WTC11 (cell line): ENCODE data around the gene GLYAT. TPM values are rescaled to one million over a fixed set of nuclear protein-coding genes. Genes with fewer than 3 reads are reported as not detected.

Experiments used
- ATAC-seq: fragments of 200-7000 bp; cut with Tn5 transposase; 2 replicates; pipeline ENCODE4 v1.10.0; 2021; ENCODE audit warnings: mild to moderate bottlenecking, moderate library complexity
- CTCF ChIA-PET: fragments of 300-600 bp; sonication (Branson Sonifier 250); formaldehyde crosslinking; loops from one replicate; lab custom pipeline; 2021; ENCODE audit warnings: antibody characterized with exemption; lab: Charles Lee
- POLR2A ChIA-PET: fragments of 350-600 bp; sonication (Branson Sonifier 250); formaldehyde crosslinking; loops from one replicate; lab custom pipeline; 2021; ENCODE audit warnings: antibody characterized with exemption; lab: Charles Lee
- DNase-seq: peaks from one replicate; pipeline ENCODE4 v3.0.0; 2021; ENCODE audit warnings: low spot score
- H3K27ac Mint-ChIP-seq: 2 replicates; pipeline ENCODE4 v1.8.0; 2021; ENCODE audit warnings: mixed read lengths
- H3K27me3 Mint-ChIP-seq: 2 replicates; pipeline ENCODE4 v1.8.0; 2021; ENCODE audit warnings: low read depth, mild to moderate bottlenecking, moderate library complexity, mixed read lengths
- H3K36me3 Mint-ChIP-seq: 2 replicates; pipeline ENCODE4 v1.8.0; 2021; ENCODE audit warnings: mixed read lengths
- H3K4me1 Mint-ChIP-seq: 2 replicates; pipeline ENCODE4 v1.8.0; 2022; ENCODE audit warnings: mixed read lengths
- H3K4me3 Mint-ChIP-seq: 2 replicates; pipeline ENCODE4 v1.8.0; 2021; ENCODE audit warnings: mild to moderate bottlenecking, moderate library complexity, mixed read lengths
- H3K9me3 Mint-ChIP-seq: 2 replicates; pipeline ENCODE4 v1.8.0; 2021; ENCODE audit warnings: mixed read lengths
- CBFB ChIP-seq: sonication (generic); formaldehyde crosslinking; IDR thresholded peaks from 2 replicates; pipeline ENCODE4 v1.8.1; 2022; ENCODE audit warnings: mild to moderate bottlenecking, low read depth, missing genetic modification reagents
- E2F5 ChIP-seq: sonication (generic); formaldehyde crosslinking; IDR thresholded peaks from 2 replicates; pipeline ENCODE4 v1.8.1; 2022; ENCODE audit warnings: mild to moderate bottlenecking, moderate library complexity, missing genetic modification reagents
- ELF4 ChIP-seq: sonication (generic); formaldehyde crosslinking; IDR thresholded peaks from 2 replicates; pipeline ENCODE4 v1.8.1; 2022; ENCODE audit warnings: low read depth, mild to moderate bottlenecking, moderate library complexity, missing genetic modification reagents
- EMX1 ChIP-seq: fragments of 250-450 bp; sonication (Bioruptor Pico); IDR thresholded peaks from 2 replicates; pipeline ENCODE4 v1.8.0; 2021; ENCODE audit warnings: mild to moderate bottlenecking
- FOXP4 ChIP-seq: sonication (generic); formaldehyde crosslinking; IDR thresholded peaks from 2 replicates; pipeline ENCODE4 v1.8.0; 2022; ENCODE audit warnings: mild to moderate bottlenecking, missing genetic modification reagents
- GRHL2 ChIP-seq: fragments of 250-450 bp; sonication (Bioruptor Pico); IDR thresholded peaks from 2 replicates; pipeline ENCODE4 v1.8.0; 2022; ENCODE audit warnings: mild to moderate bottlenecking, moderate library complexity; ENCODE audit not compliant: insufficient replicate concordance, severe bottlenecking
- HMGA2 ChIP-seq: fragments of 250-450 bp; sonication (Bioruptor Pico); IDR thresholded peaks from 2 replicates; pipeline ENCODE4 v1.4.0; 2021; ENCODE audit warnings: mild to moderate bottlenecking, moderate library complexity
- MYBL2 ChIP-seq: sonication (generic); formaldehyde crosslinking; IDR thresholded peaks from 2 replicates; pipeline ENCODE4 v1.8.1; 2023; ENCODE audit warnings: mild to moderate bottlenecking, moderate library complexity, missing genetic modification reagents
- NFATC4 ChIP-seq: fragments of 250-450 bp; sonication (Bioruptor Pico); IDR thresholded peaks from 2 replicates; pipeline ENCODE4 v1.9.0; 2021; ENCODE audit warnings: mild to moderate bottlenecking
- NR1H2 ChIP-seq: sonication (generic); formaldehyde crosslinking; IDR thresholded peaks from 2 replicates; pipeline ENCODE4 v1.9.0; 2021; ENCODE audit warnings: mild to moderate bottlenecking, moderate library complexity, missing genetic modification reagents
- OVOL2 ChIP-seq: fragments of 250-450 bp; sonication (Bioruptor Pico); IDR thresholded peaks from 2 replicates; pipeline ENCODE4 v1.9.0; 2021; ENCODE audit warnings: mild to moderate bottlenecking, borderline replicate concordance
- PREB ChIP-seq: sonication (generic); formaldehyde crosslinking; IDR thresholded peaks from 2 replicates; pipeline ENCODE4 v1.8.1; 2022; ENCODE audit warnings: mild to moderate bottlenecking, missing genetic modification reagents, moderate library complexity, borderline replicate concordance
- RELA ChIP-seq: sonication (generic); formaldehyde crosslinking; IDR thresholded peaks from 2 replicates; pipeline ENCODE4 v1.8.1; 2022; ENCODE audit warnings: missing genetic modification reagents, mild to moderate bottlenecking, borderline replicate concordance
- RORB ChIP-seq: fragments of 250-450 bp; sonication (Bioruptor Pico); IDR thresholded peaks from 2 replicates; pipeline ENCODE4 v1.9.0; 2021; ENCODE audit warnings: mild to moderate bottlenecking
- SMAD3 ChIP-seq: sonication (generic); formaldehyde crosslinking; IDR thresholded peaks from 2 replicates; pipeline ENCODE4 v1.8.0; 2022; ENCODE audit warnings: missing genetic modification reagents, mild to moderate bottlenecking, borderline replicate concordance
- TP53 ChIP-seq: sonication (generic); formaldehyde crosslinking; IDR thresholded peaks from 2 replicates; pipeline ENCODE4 v1.8.1; 2023; ENCODE audit warnings: mild to moderate bottlenecking, missing genetic modification reagents
- ZBTB43 ChIP-seq: sonication (generic); formaldehyde crosslinking; IDR thresholded peaks from 2 replicates; pipeline ENCODE4 v1.8.1; 2023; ENCODE audit warnings: mild to moderate bottlenecking, missing genetic modification reagents
- ZNF138 ChIP-seq: sonication (generic); formaldehyde crosslinking; conservative IDR thresholded peaks from 2 replicates; pipeline ENCODE4 v1.8.1; 2022; ENCODE audit warnings: mild to moderate bottlenecking, moderate library complexity, missing genetic modification reagents
- ZNF416 ChIP-seq: fragments of 250-450 bp; sonication (Bioruptor Pico); IDR thresholded peaks from 2 replicates; pipeline ENCODE4 v1.9.0; 2021; ENCODE audit warnings: mild to moderate bottlenecking, inconsistent platforms
- ZNF532 ChIP-seq: fragments of 250-450 bp; sonication (Bioruptor Pico); IDR thresholded peaks from 2 replicates; pipeline ENCODE4 v1.9.0; 2021; ENCODE audit warnings: mild to moderate bottlenecking, borderline replicate concordance
- total RNA-seq: library from RNA; stranded (reverse); gene quantifications from 3 replicates; pipeline ENCODE4 v1.2.3, GENCODE V29; 2021
- TF ChIP-seq, protein P1 (sequence below): fragments of 250-450 bp; sonication (Bioruptor Pico); IDR thresholded peaks from 2 replicates; pipeline ENCODE4 v1.9.0; 2021; ENCODE audit warnings: moderate library complexity, mild to moderate bottlenecking, inconsistent platforms, borderline replicate concordance
- TF ChIP-seq, protein P2 (sequence below): sonication (generic); formaldehyde crosslinking; IDR thresholded peaks from 2 replicates; pipeline ENCODE4 v1.8.0; 2022; ENCODE audit warnings: mild to moderate bottlenecking, missing genetic modification reagents
- TF ChIP-seq, protein P3 (sequence below): sonication (generic); formaldehyde crosslinking; conservative IDR thresholded peaks from 2 replicates; pipeline ENCODE4 v1.8.1; 2022; ENCODE audit warnings: mild to moderate bottlenecking, missing genetic modification reagents
- TF ChIP-seq, protein P4 (sequence below): sonication (generic); formaldehyde crosslinking; IDR thresholded peaks from 2 replicates; pipeline ENCODE4 v1.8.1; 2023; ENCODE audit warnings: mild to moderate bottlenecking, missing genetic modification reagents

GLYAT gene
- total RNA-seq, 1 experiment from 2014 or later, result not detected

DNA sequence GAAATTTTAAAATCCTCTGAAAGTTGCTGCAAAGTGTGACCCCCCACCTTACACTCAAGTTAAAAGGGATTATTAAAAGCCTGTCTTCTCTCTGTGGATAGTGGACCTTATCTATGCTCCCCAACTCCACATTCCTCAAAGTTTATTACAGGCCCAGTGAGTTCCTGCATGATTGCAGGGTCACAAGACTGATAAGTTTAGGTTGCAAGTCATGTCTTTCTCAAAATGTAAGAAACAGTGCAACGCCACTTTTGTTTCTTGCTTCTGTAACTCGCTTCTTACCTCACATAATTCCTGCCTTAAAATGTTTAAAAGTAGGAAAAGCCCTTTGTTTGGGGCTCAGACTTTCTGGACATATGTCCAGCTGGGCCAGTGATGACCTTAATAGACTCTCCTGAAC, 38.4 kb upstream of the GLYAT start (continued):
- TF ChIP-seq FOXP4 (no peak), OVOL2 (CRISPR knock-in tag) (no peak), NFATC4 (CRISPR knock-in tag) (no peak), ZNF416 (CRISPR knock-in tag) (no peak), EMX1 (CRISPR knock-in tag) (no peak), E2F5 (CRISPR knock-in tag) (no peak), NR1H2 (CRISPR knock-in tag) (no peak), SMAD3 (CRISPR knock-in tag) (no peak), GRHL2 (CRISPR knock-in tag) (no peak)
- TF ChIP-seq, protein P1, sequence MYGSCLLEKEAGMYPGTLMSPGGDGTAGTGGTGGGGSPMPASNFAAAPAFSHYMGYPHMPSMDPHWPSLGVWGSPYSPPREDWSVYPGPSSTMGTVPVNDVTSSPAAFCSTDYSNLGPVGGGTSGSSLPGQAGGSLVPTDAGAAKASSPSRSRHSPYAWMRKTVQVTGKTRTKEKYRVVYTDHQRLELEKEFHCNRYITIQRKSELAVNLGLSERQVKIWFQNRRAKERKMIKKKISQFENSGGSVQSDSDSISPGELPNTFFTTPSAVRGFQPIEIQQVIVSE (CRISPR knock-in tag), result no peak

DNA sequence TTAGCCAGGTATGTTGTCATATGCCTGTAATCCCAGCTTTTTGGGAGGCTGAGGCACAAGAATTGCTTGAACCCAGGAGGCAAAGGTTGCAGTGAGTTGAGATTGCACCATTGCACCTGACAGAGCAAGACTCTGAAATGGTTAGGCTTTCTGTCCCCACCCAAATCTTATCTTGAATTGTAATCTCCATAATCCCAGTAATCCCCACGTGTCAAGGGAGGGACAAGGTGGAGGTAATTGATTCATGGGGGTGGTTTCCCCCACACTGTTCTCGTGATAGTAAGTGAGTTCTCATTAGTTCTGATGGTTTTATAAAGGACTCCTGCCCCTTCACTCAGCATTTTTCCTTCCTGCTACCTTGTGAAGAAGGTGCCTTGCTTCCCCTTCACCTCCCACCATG, 37.6 kb upstream of the GLYAT start:
- no peak overlapping the region for H3K4me3 Mint-ChIP-seq
- H3K9me3 Mint-ChIP-seq, result peaks cover 78% of the 10 kb centered on the region
- POLR2A ChIA-PET, result no interaction called here
- ATAC-seq, result no peak
- peaks cover 33% of the 10 kb centered on the region for H3K36me3 Mint-ChIP-seq
- CTCF ChIA-PET, result no interaction called here
- no peak overlapping the region for H3K27ac Mint-ChIP-seq
- peaks cover 2% of the 10 kb centered on the region; the same call in 1 of the 2 replicates for H3K27me3 Mint-ChIP-seq
- H3K4me1 Mint-ChIP-seq, result no peaks in the 10 kb centered on the region
- no peak for DNase-seq
- TF ChIP-seq RELA (CRISPR knock-in tag), result no peak
- no peak for TF ChIP-seq MYBL2 (CRISPR knock-in tag)
- no peak for TF ChIP-seq TP53 (CRISPR knock-in tag)
- no peak for TF ChIP-seq ZNF138 (CRISPR knock-in tag)
- TF ChIP-seq, protein P2, sequence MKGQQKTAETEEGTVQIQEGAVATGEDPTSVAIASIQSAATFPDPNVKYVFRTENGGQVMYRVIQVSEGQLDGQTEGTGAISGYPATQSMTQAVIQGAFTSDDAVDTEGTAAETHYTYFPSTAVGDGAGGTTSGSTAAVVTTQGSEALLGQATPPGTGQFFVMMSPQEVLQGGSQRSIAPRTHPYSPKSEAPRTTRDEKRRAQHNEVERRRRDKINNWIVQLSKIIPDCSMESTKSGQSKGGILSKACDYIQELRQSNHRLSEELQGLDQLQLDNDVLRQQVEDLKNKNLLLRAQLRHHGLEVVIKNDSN (CRISPR knock-in tag), result no peak
- TF ChIP-seq ZBTB43 (CRISPR knock-in tag), result no peak
- no peak for TF ChIP-seq CBFB
- TF ChIP-seq, protein P3, sequence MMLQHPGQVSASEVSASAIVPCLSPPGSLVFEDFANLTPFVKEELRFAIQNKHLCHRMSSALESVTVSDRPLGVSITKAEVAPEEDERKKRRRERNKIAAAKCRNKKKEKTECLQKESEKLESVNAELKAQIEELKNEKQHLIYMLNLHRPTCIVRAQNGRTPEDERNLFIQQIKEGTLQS (CRISPR knock-in tag), result no peak
- no peak for TF ChIP-seq PREB (CRISPR knock-in tag)
- no peak for TF ChIP-seq HMGA2
- TF ChIP-seq ELF4 (CRISPR knock-in tag), result no peak
- TF ChIP-seq NR1H2 (CRISPR knock-in tag), result no peak
- TF ChIP-seq ZNF532 (CRISPR knock-in tag), result no peak
- TF ChIP-seq, protein P4, sequence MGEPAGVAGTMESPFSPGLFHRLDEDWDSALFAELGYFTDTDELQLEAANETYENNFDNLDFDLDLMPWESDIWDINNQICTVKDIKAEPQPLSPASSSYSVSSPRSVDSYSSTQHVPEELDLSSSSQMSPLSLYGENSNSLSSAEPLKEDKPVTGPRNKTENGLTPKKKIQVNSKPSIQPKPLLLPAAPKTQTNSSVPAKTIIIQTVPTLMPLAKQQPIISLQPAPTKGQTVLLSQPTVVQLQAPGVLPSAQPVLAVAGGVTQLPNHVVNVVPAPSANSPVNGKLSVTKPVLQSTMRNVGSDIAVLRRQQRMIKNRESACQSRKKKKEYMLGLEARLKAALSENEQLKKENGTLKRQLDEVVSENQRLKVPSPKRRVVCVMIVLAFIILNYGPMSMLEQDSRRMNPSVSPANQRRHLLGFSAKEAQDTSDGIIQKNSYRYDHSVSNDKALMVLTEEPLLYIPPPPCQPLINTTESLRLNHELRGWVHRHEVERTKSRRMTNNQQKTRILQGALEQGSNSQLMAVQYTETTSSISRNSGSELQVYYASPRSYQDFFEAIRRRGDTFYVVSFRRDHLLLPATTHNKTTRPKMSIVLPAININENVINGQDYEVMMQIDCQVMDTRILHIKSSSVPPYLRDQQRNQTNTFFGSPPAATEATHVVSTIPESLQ (CRISPR knock-in tag), result no peak
- TF ChIP-seq RORB (CRISPR knock-in tag), result no peak
